Measurements from ENCODE around the gene TRIM45.

DNA sequence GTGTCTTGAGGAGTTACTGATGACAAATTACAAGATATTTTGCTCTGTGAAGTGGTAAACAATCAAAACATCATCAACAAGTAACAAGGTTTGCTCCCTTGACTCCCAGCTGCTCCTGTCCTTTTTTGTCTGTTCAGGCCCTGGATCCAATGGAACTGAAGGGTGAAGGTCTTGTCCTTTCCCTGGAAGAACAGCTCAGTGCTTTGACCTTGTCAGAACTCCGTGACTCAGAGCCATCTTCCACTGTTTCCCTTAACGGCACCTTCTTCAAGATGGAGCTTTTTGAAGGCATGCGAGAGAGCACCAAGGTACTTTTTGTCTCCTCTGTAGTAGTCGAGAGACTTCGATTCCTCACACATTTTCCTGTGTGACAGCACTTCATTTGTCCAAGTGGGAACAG is 29.0 kb downstream of the TRIM45 start:
- TF ChIP-seq, protein P1, sequence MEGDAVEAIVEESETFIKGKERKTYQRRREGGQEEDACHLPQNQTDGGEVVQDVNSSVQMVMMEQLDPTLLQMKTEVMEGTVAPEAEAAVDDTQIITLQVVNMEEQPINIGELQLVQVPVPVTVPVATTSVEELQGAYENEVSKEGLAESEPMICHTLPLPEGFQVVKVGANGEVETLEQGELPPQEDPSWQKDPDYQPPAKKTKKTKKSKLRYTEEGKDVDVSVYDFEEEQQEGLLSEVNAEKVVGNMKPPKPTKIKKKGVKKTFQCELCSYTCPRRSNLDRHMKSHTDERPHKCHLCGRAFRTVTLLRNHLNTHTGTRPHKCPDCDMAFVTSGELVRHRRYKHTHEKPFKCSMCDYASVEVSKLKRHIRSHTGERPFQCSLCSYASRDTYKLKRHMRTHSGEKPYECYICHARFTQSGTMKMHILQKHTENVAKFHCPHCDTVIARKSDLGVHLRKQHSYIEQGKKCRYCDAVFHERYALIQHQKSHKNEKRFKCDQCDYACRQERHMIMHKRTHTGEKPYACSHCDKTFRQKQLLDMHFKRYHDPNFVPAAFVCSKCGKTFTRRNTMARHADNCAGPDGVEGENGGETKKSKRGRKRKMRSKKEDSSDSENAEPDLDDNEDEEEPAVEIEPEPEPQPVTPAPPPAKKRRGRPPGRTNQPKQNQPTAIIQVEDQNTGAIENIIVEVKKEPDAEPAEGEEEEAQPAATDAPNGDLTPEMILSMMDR (IDR thresholded peaks at IDR 0.05), result no peak
- no peak for TF ChIP-seq POLR2A (IDR thresholded peaks at IDR 0.05)

Measured in body of pancreas (tissue), 4 donors.